Panc1 (cell line): ENCODE measurements around the gene TMEM242.

Experiments used
- POLR2AphosphoS5 ChIP-seq: IDR thresholded peaks from 2 replicates; pipeline ENCODE4 v1.6.1; 2012; ENCODE audit warnings: mild to moderate bottlenecking, low read depth, low read length, moderate library complexity
- TF ChIP-seq, protein P1 (sequence below): fragments of 450-650 bp; IDR thresholded peaks from 2 replicates; pipeline ENCODE4 v1.5.1; 2017; ENCODE audit warnings: mild to moderate bottlenecking
- TF ChIP-seq, protein P2 (sequence below), 2 experiments: IDR thresholded peaks; 2 replicates each; pipeline ENCODE4 v1.6.1; 2011 to 2012; ENCODE audit warnings: low read depth in 2 of 2, control low read depth in 1 of 2, low read length in 1 of 2, mild to moderate bottlenecking in 1 of 2, moderate library complexity in 1 of 2; ENCODE audit not compliant: insufficient read depth in 1 of 2

DNA sequence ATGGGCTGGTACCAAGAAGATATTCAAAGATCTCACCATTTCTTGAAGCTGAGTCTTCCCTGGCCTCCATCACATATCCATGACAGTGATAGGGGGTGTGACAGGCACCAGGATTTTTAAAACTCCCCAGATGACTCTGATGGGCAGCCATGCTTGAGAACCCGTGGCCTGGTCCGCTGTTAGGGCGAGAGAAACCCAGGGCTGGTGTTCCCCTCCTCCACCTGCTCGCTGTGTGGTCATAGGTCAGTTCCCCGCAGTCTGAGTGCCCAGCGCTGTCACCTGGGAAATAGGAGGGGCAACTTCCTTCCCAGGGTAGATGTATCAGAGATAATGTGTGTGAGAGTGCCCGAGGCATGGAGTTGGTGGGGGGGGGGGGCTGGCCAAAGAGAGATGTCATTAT, 50.9 kb downstream of the TMEM242 start:
- TF ChIP-seq, protein P1, sequence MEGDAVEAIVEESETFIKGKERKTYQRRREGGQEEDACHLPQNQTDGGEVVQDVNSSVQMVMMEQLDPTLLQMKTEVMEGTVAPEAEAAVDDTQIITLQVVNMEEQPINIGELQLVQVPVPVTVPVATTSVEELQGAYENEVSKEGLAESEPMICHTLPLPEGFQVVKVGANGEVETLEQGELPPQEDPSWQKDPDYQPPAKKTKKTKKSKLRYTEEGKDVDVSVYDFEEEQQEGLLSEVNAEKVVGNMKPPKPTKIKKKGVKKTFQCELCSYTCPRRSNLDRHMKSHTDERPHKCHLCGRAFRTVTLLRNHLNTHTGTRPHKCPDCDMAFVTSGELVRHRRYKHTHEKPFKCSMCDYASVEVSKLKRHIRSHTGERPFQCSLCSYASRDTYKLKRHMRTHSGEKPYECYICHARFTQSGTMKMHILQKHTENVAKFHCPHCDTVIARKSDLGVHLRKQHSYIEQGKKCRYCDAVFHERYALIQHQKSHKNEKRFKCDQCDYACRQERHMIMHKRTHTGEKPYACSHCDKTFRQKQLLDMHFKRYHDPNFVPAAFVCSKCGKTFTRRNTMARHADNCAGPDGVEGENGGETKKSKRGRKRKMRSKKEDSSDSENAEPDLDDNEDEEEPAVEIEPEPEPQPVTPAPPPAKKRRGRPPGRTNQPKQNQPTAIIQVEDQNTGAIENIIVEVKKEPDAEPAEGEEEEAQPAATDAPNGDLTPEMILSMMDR: no peak
- TF ChIP-seq POLR2AphosphoS5: no peak
- TF ChIP-seq, protein P2, sequence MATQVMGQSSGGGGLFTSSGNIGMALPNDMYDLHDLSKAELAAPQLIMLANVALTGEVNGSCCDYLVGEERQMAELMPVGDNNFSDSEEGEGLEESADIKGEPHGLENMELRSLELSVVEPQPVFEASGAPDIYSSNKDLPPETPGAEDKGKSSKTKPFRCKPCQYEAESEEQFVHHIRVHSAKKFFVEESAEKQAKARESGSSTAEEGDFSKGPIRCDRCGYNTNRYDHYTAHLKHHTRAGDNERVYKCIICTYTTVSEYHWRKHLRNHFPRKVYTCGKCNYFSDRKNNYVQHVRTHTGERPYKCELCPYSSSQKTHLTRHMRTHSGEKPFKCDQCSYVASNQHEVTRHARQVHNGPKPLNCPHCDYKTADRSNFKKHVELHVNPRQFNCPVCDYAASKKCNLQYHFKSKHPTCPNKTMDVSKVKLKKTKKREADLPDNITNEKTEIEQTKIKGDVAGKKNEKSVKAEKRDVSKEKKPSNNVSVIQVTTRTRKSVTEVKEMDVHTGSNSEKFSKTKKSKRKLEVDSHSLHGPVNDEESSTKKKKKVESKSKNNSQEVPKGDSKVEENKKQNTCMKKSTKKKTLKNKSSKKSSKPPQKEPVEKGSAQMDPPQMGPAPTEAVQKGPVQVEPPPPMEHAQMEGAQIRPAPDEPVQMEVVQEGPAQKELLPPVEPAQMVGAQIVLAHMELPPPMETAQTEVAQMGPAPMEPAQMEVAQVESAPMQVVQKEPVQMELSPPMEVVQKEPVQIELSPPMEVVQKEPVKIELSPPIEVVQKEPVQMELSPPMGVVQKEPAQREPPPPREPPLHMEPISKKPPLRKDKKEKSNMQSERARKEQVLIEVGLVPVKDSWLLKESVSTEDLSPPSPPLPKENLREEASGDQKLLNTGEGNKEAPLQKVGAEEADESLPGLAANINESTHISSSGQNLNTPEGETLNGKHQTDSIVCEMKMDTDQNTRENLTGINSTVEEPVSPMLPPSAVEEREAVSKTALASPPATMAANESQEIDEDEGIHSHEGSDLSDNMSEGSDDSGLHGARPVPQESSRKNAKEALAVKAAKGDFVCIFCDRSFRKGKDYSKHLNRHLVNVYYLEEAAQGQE (IDR thresholded peaks at IDR 0.05; ENCODE audit: insufficient read depth in 1 of 2, low read depth in 2 of 2, low read length in 1 of 2): no peak
